ENCODE data around the gene BMPR1A. TPM values are rescaled to one million over a fixed set of nuclear protein-coding genes. Genes with fewer than 3 reads are reported as not detected.

BMPR1A gene
- total and polyA plus RNA-seq, 2 experiments from 2014 or later: 14.2 to 82.5 TPM

- peaks cover 63% of the 10 kb centered on the region for H3K4me1 ChIP-seq (ENCODE audit: insufficient read depth)
- Mint-ChIP-seq H3K4me1 (peaks cover 62% of the 10 kb centered on the region), H3K27ac (peak overlapping the region; percentile 81), H3K9me3 (no peaks in the 10 kb centered on the region; the same call in 2 of the 3 replicates), H3K36me3 (ENCODE audit: low read depth) (peaks cover 38% of the 10 kb centered on the region), H3K27me3 (ENCODE audit: insufficient read depth, low read depth, poor library complexity) (peaks cover 9% of the 10 kb centered on the region), H3K4me3 (no peak overlapping the region)
- ATAC-seq: peak; percentile 9; the same call in 2 of the 3 replicates
- H3F3A ChIP-seq (replicated peaks; ENCODE audit: low read depth): no peaks in the 10 kb centered on the region
- H2AFZ ChIP-seq: no peak overlapping the region
- no peaks in the 10 kb centered on the region for H3K9me2 ChIP-seq (ENCODE audit: insufficient read depth)
- H3K27me3 ChIP-seq (ENCODE audit: insufficient read depth): no peaks in the 10 kb centered on the region
- 0 out of 2 replicates have a peak overlapping the region, but pooled peaks have one; percentile 10 for H3K4me2 ChIP-seq
- no peak overlapping the region for H3K4me3 ChIP-seq
- H3K79me2 ChIP-seq (replicated peaks; ENCODE audit: insufficient read depth): peaks cover 54% of the 10 kb centered on the region
- no peak for DNase-seq (ENCODE audit: low spot score)
- no peaks in the 10 kb centered on the region for H4K20me1 ChIP-seq (replicated peaks; ENCODE audit: insufficient read depth)
- no peaks in the 10 kb centered on the region for H3K36me3 ChIP-seq (ENCODE audit: insufficient read depth)
- peak overlapping the region; percentile 93 for H3K27ac ChIP-seq (ENCODE audit: low read depth)
- no peak for TF ChIP-seq NANOG (IDR thresholded peaks at IDR 0.05; ENCODE audit: borderline replicate concordance)
- TF ChIP-seq ZNF462 (CRISPR knock-in tag; IDR thresholded peaks at IDR 0.05): no peak
- no peak for TF ChIP-seq ETS1 (IDR thresholded peaks at IDR 0.05)
- no peak for TF ChIP-seq STAT1 (IDR thresholded peaks at IDR 0.05; ENCODE audit: unreplicated experiment)
- no peak for TF ChIP-seq POLR2AphosphoS5 (IDR thresholded peaks at IDR 0.05; ENCODE audit: low read depth)
- TF ChIP-seq JUNB (IDR thresholded peaks at IDR 0.05; ENCODE audit: unreplicated experiment): no peak
- TF ChIP-seq ZNF114 (CRISPR knock-in tag; IDR thresholded peaks at IDR 0.05): no peak
- TF ChIP-seq EZH2phosphoT487 (IDR thresholded peaks at IDR 0.05; ENCODE audit: unreplicated experiment): no peak
- no peak for TF ChIP-seq ZNF331 (CRISPR knock-in tag; IDR thresholded peaks at IDR 0.05; ENCODE audit: low read depth)
- TF ChIP-seq CREB1 (CRISPR knock-in tag; IDR thresholded peaks at IDR 0.05; ENCODE audit: low read depth): no peak
- TF ChIP-seq REST (IDR thresholded peaks at IDR 0.05; ENCODE audit: unreplicated experiment): no peak
- TF ChIP-seq EZH2 (IDR thresholded peaks at IDR 0.05; ENCODE audit: low read depth, unreplicated experiment): no peak
- TF ChIP-seq CTCF (conservative IDR thresholded peaks at IDR 0.05; ENCODE audit: low read depth in 2 of 2): no peak
Measured at GRCh38 chr10:86856156-86856555, 99.7 kb downstream of the BMPR1A start.
